HG03442 (cell line): ENCODE measurements around the gene ZNF768.
"Not testable (repeated sequence)": the region's sequence is repeated elsewhere in the genome, so short reads cannot be mapped to it uniquely, and the experiment has no call there.

Source experiments
- ATAC-seq: cut with Tn5 transposase; IDR thresholded peaks from one replicate; pipeline ENCODE4 v1.9.1; 2021; ENCODE audit warnings: mild to moderate bottlenecking, moderate library complexity; ENCODE audit not compliant: unreplicated experiment

ZNF768 gene

DNA sequence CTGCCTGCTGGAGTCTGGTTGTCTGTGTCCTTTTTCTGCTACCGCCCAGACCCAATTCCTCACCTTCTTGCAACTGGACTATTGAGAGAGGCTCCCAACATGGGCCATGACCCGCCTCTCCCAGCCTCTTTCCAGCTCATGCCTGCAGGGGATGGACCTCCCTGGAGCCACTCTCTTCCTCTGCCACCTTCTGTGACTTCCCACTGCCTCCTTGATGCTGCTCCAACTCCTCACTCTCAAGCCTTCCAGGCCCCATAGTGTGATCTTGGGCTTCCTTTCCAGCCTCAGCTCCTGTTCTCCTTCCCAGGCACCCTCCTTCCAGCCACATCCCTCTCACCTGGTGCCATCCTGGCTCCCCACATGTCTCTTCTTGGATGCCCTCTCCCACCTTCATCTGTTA is 11.1 kb downstream of the ZNF768 start:
- no peak for ATAC-seq

GRCh38 chr16:30511509-30511908 is 14.9 kb downstream of the ZNF768 start:
- ATAC-seq = no peak

- no peak for ATAC-seq
These were observed 15.9 kb downstream of the ZNF768 start for GRCh38 chr16:30510376-30510938.

DNA sequence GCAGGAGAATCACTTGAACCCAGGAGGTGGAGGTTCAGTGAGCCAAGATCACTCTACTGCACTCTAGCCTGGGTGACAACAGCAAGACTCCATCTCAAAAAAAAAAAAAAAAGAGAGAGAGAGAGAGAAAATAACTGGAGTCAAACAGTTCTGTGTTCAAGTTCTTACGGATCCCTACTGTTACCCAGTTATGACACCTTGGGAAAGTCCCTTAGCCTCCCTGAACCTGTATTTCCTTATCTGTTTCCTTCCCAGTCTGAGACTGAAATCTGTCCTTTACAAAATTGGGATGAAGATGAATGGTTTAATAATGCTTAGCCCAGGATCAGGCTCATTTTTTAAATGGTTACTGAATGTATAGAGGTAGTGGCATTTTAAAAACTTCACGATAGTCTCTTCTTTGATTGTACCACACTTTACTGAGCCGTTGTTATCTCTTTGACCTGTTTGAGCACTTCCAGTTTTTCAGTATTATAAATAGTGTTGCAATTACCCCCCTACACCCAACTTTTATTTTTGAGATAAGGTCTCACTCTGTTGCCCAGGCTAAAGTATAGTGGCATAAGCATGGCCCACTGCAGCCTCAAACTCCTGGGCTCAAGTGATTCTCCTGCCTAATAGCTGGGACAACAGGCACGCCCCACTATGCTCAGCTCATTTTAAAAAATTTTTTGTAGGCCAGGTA is 17.1 kb downstream of the ZNF768 start:
- no peak for ATAC-seq

GRCh38 chr16:30503403-30504296 is 22.7 kb downstream of the ZNF768 start:
- no peak for ATAC-seq

- no peak for ATAC-seq
These were observed 27.1 kb downstream of the ZNF768 start for GRCh38 chr16:30499284-30499683.

- ATAC-seq = no peak
These were observed 31.7 kb downstream of the ZNF768 start for GRCh38 chr16:30494709-30495108.

- ATAC-seq = no peak
These were observed 32.4 kb downstream of the ZNF768 start for GRCh38 chr16:30493941-30494488.

- no peak for ATAC-seq
These were observed 34.5 kb downstream of the ZNF768 start for GRCh38 chr16:30491744-30492308.

DNA sequence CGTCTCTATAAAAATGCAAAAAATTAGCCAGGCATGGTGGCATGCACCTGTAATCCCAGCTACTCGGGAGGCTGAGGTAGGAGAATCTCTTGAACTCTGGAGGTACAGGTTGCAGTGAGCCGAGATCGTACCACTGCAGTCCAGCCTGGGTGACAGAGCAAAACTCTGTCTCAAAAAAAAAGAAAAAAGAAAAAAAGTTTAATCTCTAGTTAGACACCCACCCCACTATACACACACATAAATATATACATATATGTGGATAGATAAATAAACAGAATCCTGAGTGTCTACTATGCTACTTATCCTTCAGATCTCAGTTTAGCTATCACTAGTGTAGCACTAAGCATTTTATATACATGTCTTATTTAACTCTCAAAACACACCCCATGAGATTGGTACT is 35.1 kb downstream of the ZNF768 start:
- no peak for ATAC-seq

- ATAC-seq = no peak
These were observed 36.2 kb downstream of the ZNF768 start for GRCh38 chr16:30490210-30490609.

GRCh38 chr16:30488764-30489605 is 37.4 kb downstream of the ZNF768 start:
- ATAC-seq = no peak

DNA sequence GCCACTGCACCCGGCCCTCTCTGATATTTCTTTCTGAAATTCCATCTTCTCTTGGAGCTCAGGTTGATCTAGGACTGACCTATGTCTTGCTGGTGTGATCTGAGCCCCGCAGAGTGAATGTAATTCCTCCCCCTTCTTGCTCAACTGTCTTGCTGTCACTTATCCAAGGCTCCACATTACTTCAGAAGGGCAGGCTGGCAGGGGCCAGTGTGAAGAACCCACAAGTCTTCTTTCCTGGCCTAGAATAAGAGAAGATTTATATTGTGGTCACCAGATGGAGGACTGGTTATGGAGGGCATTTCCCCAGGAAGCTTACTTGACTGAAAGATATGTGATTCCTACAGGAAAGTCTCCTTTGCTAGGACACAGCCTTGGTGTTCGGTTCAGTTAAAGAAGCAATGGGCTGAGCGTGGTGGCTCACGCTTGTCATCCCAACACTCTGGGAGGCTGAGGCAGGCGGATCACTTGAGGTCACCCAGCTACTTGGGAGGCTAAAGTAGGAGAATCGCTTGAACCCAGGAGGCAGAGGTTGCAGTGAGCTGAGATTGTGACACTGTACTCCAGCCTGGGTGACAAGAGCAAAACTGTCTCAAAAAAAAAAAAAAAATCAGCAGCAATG is 40.4 kb downstream of the ZNF768 start:
- ATAC-seq = no peak

DNA sequence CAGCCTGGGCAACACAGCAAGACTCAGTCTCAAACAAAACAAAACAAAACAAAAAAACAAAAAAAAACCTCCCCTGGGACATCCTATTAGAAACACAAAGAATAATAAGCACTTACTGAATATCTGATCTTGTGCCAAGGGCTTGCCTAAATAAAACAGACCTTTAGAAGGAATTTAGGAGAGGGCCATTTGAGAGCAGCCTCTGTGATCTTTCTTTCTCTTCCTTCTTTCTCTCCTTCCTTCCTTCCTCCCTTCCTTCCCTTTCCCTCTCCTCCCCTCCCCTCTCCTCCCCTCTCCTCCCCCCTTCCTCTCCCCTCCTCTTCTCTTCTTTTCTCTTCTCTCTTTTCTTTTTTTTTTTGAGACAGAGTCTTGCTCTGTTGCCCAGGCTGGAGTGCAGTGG is 41.5 kb downstream of the ZNF768 start:
- no peak for ATAC-seq

DNA sequence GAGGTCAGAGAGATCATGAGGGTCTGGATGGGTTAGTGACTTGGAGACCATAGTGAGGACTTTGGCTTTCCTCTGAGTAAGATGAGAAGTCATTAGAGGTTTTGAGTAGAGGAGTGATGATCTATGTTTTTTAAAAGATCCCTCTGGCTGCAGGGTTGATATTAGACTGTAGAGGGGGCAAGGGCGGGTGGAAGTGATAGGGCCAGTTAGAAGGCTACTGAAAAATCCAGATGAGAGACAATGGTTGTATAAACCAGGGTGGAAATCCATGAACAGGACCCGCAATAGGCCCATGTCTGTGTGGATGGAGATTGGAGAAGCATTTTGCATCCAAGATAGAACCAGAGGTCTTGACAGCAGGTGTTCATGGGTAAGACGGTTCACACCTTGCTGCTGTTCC is 44.0 kb downstream of the ZNF768 start:
- no peak for ATAC-seq

DNA sequence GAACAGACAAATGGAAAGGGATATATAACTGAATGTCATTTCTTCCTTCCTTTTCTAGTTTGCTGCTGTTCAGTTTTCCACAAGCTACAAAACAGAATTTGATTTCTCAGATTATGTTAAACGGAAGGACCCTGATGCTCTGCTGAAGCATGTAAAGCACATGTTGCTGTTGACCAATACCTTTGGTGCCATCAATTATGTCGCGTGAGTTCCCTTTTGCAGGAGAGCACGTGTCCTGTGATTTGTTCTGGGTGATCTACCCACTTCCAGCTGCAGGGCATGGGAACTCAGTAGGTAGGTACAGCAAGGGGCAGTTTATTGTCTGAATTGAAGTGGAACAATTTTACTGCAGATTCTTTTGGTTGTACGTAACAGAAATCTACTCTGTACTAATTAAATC is 45.0 kb downstream of the ZNF768 start:
- ATAC-seq = no peak

GRCh38 chr16:30478766-30479478 is 47.4 kb downstream of the ZNF768 start:
- ATAC-seq = no peak

DNA sequence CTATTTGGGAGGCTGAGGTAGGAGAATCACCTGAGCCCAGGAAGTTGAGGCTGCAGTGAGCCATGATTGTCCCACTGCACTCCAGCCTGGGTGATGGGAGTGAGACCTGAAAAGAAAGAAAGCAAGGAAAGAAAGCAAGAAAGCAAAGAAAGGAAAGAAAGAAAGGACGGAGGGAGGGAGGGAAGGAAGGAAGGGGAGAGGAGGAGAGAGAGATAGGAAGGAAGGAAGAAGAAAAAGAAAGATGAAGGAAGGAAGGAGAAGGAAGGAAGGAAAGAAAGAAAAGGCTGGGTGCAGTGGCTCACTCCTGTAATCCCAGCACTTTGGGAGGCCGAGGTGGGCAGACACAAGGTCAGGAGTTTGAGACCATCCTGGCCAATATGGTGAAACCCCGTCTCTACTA is 48.6 kb downstream of the ZNF768 start:
- not testable (repeated sequence) for ATAC-seq

DNA sequence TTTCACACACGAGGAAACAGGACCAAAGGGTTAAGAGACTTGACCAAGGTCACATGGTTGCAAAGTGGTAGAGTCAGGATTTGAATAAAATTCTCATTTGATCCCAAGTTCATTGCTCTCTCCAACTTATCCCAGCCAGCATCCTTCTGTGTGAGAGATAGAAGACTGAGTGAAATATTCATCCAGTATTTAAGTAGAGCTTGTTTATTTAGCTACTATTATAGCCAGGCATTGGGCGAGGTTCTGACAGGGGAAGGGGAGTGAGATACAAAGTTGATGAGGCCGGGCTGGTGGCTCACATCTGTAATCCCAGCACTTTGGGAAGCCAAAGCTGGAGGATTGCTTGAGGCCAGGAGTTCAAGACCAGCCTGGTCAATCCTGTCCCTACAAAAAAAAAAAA is 49.4 kb downstream of the ZNF768 start:
- ATAC-seq = no peak
